Small intestine (tissue), 7 donors: Measurements from ENCODE around the gene TMEM43. TPM values are rescaled to one million over a fixed set of nuclear protein-coding genes. Genes with fewer than 3 reads are reported as not detected.

ENCODE experiments used
- DNase-seq, 2 donors: peaks; one replicate each; pipeline versions ENCODE4 v3.0.0 to v3.0.0-alpha.2; 2013
- FAIRE-seq: peaks from 2 replicates; lab custom pipeline; 2012; peaks lifted over from hg19 to GRCh38; lab: Jason Lieb, UNC
- H3K27ac ChIP-seq, 3 donors: one replicate each; pipeline ENCODE4 v1.5.1; 2013; ENCODE audit warnings: low read length in 2 of 3, mild to moderate bottlenecking in 2 of 3, control low read depth in 1 of 3, inconsistent platforms in 1 of 3, low read depth in 1 of 3, moderate library complexity in 1 of 3
- H3K27me3 ChIP-seq, 3 donors: one replicate each; pipeline ENCODE4 v1.6.1; 2013; ENCODE audit warnings: low read length in 3 of 3, inconsistent platforms in 1 of 3; ENCODE audit not compliant: control insufficient read depth in 3 of 3, insufficient read depth in 3 of 3
- H3K36me3 ChIP-seq, 3 donors: one replicate each; pipeline ENCODE4 v1.6.1; 2013; ENCODE audit warnings: low read length in 3 of 3, inconsistent platforms in 1 of 3, low read depth in 1 of 3, mild to moderate bottlenecking in 1 of 3, moderate library complexity in 1 of 3; ENCODE audit not compliant: control insufficient read depth in 3 of 3, insufficient read depth in 2 of 3
- H3K4me1 ChIP-seq, 3 donors: one replicate each; pipeline ENCODE4 v1.6.1; 2013; ENCODE audit warnings: low read length in 2 of 3, inconsistent platforms in 1 of 3, low read depth in 1 of 3, mild to moderate bottlenecking in 1 of 3, moderate library complexity in 1 of 3; ENCODE audit not compliant: control insufficient read depth in 3 of 3, insufficient read depth in 2 of 3
- H3K4me3 ChIP-seq, 3 donors: one replicate each; pipeline ENCODE4 v1.5.1; 2013; ENCODE audit warnings: low read length in 3 of 3, control low read depth in 1 of 3, inconsistent platforms in 1 of 3, low read depth in 1 of 3, mild to moderate bottlenecking in 1 of 3, moderate library complexity in 1 of 3
- H3K9me3 ChIP-seq, 2 donors: one replicate each; pipeline ENCODE4 v1.6.1; 2013; ENCODE audit warnings: low read depth in 1 of 2, low read length in 1 of 2; ENCODE audit not compliant: control insufficient read depth in 2 of 2, insufficient read depth in 1 of 2
- WGBS, 3 donors: extraction: QIAGEN DNeasy Blood & Tissue Kit; methylation state at CpG; one replicate each; pipeline ENCODE4 v1.1.7; 2013; 5-methylcytosine and 5-hydroxymethylcytosine counted together
- polyA plus RNA-seq, 4 donors: library from polyadenylated mRNA; stranded (reverse) in 3 of 4; unstranded in 1 of 4; fragments of 200-250 nt in 3 of 4; fragments of 120-200 nt in 1 of 4; gene quantifications; one replicate each; pipeline versions ENCODE4 v1.2.1 to v1.2.3, GENCODE V29; 2013
- donor health status: healthy with polysubstance abuse.
- donor health status: control.
- donor health status: control.
- donor health status: Bipolar disorder and iron deficiency.
- donor health status: healthy.

Gene TMEM43
- polyA plus RNA-seq, 4 donors, result 11.9 to 37.5 (median 22.9) TPM

- Histone ChIP-seq H3K27me3 (no peaks in the 10 kb centered on the region), H3K4me3 (no peak overlapping the region), H3K27ac (no peak overlapping the region), H3K36me3 (peaks cover 7 to 18% (median 10%) of the 10 kb centered on the region in 3 donors), H3K4me1 (peaks cover 4 to 5% (median 5%) of the 10 kb centered on the region in 3 donors), H3K9me3 (no peaks in the 10 kb centered on the region)
- no peak for FAIRE-seq
- DNase-seq, result peak in 1 of 2 donors; percentile 25
- WGBS, 3 donors, result 15 to 44% (median 35%) methylated on average over 2 of the region's 2 CpGs
These were observed 58.2 kb downstream of the TMEM43 start for GRCh38 chr3:14183015-14183577.

GRCh38 chr3:14186854-14187458 is 62.1 kb downstream of the TMEM43 start:
- H3K4me1 ChIP-seq, result peaks cover 0 to 2% (median 0%) of the 10 kb centered on the region in 3 donors
- H3K27me3 ChIP-seq, result no peaks in the 10 kb centered on the region
- no peak overlapping the region for H3K27ac ChIP-seq
- peaks cover 7 to 19% (median 10%) of the 10 kb centered on the region in 3 donors for H3K36me3 ChIP-seq
- WGBS, 3 donors, result 95 to 99% (median 96%) methylated on average over 5 of the region's 5 CpGs
- H3K4me3 ChIP-seq, result no peak overlapping the region
- no peak for DNase-seq
- no peak for FAIRE-seq
- H3K9me3 ChIP-seq, result no peaks in the 10 kb centered on the region

GRCh38 chr3:14188041-14188754 is 63.3 kb downstream of the TMEM43 start:
- H3K4me3 ChIP-seq, result no peak overlapping the region
- FAIRE-seq (no peak), DNase-seq (no peak)
- no peaks in the 10 kb centered on the region for H3K9me3 ChIP-seq
- WGBS, 3 donors, result 61 to 67% (median 62%) methylated on average over 4 of the region's 4 CpGs
- H3K36me3 ChIP-seq, result peaks cover 7 to 18% (median 7%) of the 10 kb centered on the region in 3 donors
- no peak overlapping the region for H3K27ac ChIP-seq
- H3K4me1 ChIP-seq, result no peaks in the 10 kb centered on the region
- no peaks in the 10 kb centered on the region for H3K27me3 ChIP-seq

Other genes with a start within 250 kb of the TMEM43 start
- gene WNT7A, start 245.0 kb upstream of the TMEM43 start, polyA plus RNA-seq, result under 1 TPM in 1 of 4 donors, not detected in 3; 0.01 TPM
- 10 to 100 TPM; 15.9 to 42.3 (median 26.5) TPM for gene CHCHD4, start 182 bp upstream of the TMEM43 start, polyA plus RNA-seq
- 10 to 100 TPM; 17.3 to 38.6 (median 24.4) TPM for gene XPC, start 53.5 kb downstream of the TMEM43 start, polyA plus RNA-seq
- gene LSM3, start 53.8 kb downstream of the TMEM43 start, polyA plus RNA-seq, result 10 to 100 TPM; 12.2 to 18.4 (median 13.6) TPM